IPS-NIHi7 (cell line): ENCODE data around the gene REC114.

Experiments used
- DNase-seq: peaks from one replicate; pipeline ENCODE4 v3.0.0; 2012; ENCODE audit warnings: mixed read lengths; ENCODE audit errors: extremely low spot score

REC114 gene

DNA sequence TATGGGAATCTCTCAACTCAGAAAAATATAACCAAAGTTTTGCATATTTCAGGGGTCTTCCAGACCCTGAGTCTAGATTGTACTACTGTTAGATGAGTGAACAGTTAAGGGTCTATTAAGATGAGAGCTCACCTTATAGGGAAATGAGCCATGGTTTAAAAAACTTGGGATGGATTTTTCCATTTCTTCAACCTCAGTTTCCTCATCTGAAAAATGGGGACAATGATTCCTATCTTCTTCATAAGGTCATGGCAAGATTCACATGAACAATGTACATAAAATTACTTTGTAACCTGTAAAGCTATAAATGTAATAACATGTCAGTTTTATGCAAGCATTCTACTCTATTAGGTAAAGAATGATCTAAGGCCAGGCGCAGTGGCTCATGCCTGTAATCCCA is 161.5 kb downstream of the REC114 start:
- no peak for DNase-seq

- no peak for DNase-seq
These were observed 162.9 kb downstream of the REC114 start for GRCh38 chr15:73605759-73606436.

DNA sequence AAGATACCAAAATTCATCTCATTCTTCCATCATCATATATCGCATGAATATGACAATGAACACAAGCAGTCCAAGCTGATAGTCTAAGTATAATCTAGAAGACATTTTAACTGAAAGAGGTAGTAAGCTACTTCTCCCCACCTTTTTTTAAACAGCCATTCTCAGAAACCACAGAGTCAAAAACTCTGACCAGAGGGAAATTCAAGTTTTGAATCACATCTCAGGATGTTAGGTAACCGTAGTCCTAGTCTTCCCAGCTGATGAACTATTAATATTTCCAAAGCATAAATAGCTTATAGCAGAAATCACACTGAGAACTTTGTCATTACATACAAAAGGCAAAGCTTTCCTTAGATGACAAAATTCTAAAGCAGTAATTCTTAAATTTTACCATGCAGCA is 164.4 kb downstream of the REC114 start:
- no peak for DNase-seq

- DNase-seq = no peak
These were observed 164.9 kb downstream of the REC114 start for GRCh38 chr15:73607843-73608242.

DNA sequence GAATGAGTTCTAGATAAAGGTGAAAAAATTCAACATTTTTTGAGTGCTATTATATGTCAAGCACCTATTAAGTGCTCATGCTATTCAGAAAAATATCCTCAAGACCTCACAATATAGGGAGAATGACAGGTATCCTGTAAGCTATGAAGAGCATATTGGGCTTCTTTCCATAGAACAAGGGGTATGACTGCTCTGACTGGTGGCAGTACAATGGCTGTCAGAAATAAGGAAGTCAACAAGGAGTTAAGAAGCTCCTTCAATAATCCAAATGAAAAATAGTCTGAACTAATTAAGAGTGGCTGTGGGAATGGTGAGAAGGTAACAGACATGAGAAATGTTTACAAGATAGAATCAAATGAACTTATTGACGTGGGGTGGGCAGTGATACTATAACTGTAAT is 165.5 kb downstream of the REC114 start:
- no peak for DNase-seq

DNA sequence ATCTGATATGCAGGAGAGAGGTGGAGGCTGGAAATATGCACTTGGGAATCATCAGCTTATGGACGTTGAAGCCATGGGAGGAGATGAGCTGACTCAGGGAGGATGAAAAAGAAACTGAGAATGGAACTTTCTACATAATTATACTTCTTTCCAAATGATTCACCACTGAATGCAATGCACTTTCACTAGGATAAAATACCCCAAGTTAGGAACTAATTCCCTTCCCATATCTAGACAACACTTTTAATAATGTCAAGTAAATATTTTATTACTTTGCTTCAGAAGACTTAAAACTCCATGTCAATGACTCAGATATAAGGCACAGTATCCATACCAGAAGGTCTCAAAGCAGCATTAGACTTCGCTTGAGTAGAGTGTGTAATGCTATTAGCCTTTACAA is 166.0 kb downstream of the REC114 start:
- no peak for DNase-seq
